Measurements from ENCODE around the gene DNAJC17.

The DNAJC17 gene

GRCh38 chr15:40723919-40724318, 83.4 kb downstream of the DNAJC17 start:
- DNase-seq, result no peak

DNA sequence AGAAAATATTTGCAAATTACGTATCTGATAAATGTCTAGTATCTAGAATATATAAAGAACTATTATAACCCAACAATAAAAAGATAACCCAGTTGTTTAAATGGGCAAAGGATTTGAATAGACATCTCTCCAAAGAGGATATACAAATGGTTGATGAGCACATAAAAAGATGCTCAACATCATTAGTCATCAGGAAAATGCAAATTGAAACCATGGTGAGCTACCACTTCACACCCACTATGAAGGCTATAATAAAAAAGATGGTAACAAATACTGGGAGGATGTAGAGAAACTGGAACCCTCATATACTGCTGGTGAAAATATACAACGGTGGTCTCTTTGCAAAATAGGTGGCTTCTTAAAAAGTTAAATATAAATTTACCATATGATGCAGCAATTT, 84.3 kb downstream of the DNAJC17 start:
- no peak for DNase-seq

DNA sequence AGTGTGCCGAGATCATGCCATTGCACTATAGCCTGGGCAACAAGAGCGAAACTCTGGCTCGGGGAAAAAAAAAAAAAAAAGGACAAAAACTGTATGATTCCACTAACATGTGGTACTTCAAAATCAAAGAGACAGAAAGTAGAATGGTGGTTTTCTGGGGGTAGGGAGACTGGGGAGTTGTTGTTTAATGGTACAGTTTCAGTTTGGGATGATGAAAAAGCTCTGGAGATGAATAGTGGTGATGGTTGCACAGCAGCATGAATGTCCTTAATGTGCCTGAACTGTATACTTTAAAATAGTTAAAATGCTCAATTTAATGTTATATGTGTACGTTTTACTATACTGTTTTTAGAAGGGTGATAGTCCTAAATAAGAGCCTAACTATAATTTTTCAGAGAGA, 84.9 kb downstream of the DNAJC17 start:
- no peak for DNase-seq

DNA sequence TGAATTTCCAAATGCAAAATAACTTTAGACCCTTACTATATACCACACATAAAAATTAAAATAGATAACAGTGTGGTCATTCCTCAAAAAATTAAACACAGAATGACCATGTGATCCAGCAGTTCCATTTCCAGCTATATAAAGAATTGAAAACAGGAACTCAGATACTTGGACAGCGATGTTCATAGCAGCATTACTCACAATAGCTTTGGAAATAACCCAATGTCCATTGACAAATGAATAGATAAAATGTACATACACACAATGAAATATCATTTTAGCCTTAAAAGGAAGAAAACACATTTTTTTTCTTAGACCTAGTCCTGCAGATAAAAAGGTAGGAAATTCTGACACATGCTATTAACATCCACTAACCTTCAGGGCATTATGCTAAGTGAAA, 85.6 kb downstream of the DNAJC17 start:
- no peak for DNase-seq

DNA sequence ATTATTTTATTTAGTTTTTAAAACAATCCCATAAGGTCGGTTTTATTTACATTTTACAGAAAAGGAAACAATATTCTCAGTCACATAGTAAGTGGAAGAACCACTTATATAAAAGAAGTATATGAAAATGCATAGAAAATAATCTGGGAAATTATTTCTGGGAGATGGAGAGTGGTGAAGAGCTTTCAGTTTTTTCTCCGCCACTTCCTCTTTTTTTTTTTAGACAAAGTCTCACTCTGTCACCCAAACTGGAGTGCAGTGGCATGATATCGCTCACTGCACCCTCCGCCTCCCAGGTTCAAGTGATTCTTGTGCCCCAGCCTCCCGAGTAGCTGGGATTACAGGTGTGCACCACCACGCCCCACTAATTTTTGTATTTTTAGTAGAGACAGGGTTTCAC, 91.1 kb downstream of the DNAJC17 start:
- no peak for DNase-seq

Measured in NCI-H2029 treated with DMSO at 0.1 percent for 48 hours (cell line).